ENCODE measurements around the gene COL16A1. TPM values are rescaled to one million over a fixed set of nuclear protein-coding genes. Genes with fewer than 3 reads are reported as not detected.

Gene COL16A1
- total RNA-seq, 4 donors from 2014 or later: 67.2 to 169 (median 149) TPM

DNA sequence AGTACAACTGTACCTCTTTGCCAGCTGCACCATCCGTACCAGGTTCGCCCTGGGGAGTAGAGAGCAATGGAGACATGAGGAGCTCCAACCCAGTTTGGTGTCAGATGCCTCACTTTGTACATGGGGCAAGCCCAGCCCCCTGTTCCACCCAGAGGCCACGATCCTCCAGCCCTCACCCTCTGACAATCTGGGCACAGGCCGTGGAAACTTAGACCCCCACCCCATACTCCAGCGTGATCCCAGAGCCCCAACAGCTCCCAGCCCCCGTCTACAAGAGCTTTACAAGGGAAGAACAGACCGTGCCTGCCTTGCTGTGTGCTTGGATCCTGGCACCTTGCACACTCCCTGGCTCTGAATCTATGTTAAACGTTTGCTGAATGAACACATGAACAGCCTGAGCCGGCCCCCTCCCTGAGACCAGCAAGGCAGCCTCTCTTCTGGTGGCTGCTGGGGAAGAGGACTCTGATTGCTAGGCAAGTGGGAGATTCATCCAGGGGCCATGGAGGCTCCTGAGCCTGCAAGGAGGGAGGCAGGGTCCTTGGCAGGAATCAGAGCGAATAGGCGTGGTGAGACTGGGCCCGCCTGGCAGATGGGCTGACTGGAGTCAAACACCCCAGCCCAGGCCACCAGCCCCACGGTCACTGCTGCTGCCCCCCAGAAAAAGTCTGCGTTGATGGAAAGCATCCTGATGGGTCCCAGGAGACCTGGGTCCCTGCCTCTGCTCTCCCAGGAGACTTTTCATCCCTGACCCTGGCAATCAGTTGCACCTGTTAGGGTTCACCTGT is 46.6 kb downstream of the COL16A1 start:
- 83 to 100% methylated on average over 1 to 2 of the region's 14 CpGs for WGBS, 2 donors (ENCODE audit: low coverage in 1 of 2)
- no peak overlapping the region for H3K4me3 ChIP-seq
- no peak for ATAC-seq
- TF ChIP-seq POLR2AphosphoS5 (IDR thresholded peaks at IDR 0.05) (no peak), EP300 (IDR thresholded peaks at IDR 0.05) (no peak)
- no peak overlapping the region for H3K27ac ChIP-seq
- no peaks in the 10 kb centered on the region for H3K9me3 ChIP-seq
- H3K27me3 ChIP-seq: no peaks in the 10 kb centered on the region
- peaks cover 0 to 96% of the 10 kb centered on the region in 2 donors for H3K36me3 ChIP-seq
- H3K4me1 ChIP-seq: no peaks in the 10 kb centered on the region

DNA sequence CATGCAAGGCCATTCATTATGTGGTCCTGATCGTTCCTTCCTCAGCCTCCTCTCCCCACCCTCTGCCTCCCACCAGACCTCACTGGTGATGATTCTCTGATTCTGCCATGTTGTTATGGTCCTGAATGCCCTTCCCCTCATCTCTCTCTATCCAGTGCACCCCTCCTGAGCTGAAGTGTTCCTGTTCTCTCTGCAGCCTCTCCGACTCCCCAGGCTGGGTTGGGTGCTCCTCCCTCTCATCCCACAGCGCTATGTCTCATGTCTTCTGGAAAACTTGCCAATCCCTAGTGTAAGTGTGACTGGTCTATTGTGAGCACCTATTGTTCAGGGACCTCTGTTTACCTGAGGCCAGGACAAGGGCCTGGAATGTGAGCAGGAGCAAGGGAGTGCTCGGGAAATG is 48.1 kb downstream of the COL16A1 start:
- no peaks in the 10 kb centered on the region for H3K27me3 ChIP-seq
- H3K4me1 ChIP-seq: peaks cover 0 to 12% (median 0%) of the 10 kb centered on the region in 3 donors
- no peaks in the 10 kb centered on the region for H3K9me3 ChIP-seq
- H3K4me3 ChIP-seq: no peak overlapping the region
- TF ChIP-seq EP300 (IDR thresholded peaks at IDR 0.05): no peak
- TF ChIP-seq POLR2A (IDR thresholded peaks at IDR 0.05): no peak
- TF ChIP-seq POLR2AphosphoS5 (IDR thresholded peaks at IDR 0.05): no peak
- TF ChIP-seq, protein P1, sequence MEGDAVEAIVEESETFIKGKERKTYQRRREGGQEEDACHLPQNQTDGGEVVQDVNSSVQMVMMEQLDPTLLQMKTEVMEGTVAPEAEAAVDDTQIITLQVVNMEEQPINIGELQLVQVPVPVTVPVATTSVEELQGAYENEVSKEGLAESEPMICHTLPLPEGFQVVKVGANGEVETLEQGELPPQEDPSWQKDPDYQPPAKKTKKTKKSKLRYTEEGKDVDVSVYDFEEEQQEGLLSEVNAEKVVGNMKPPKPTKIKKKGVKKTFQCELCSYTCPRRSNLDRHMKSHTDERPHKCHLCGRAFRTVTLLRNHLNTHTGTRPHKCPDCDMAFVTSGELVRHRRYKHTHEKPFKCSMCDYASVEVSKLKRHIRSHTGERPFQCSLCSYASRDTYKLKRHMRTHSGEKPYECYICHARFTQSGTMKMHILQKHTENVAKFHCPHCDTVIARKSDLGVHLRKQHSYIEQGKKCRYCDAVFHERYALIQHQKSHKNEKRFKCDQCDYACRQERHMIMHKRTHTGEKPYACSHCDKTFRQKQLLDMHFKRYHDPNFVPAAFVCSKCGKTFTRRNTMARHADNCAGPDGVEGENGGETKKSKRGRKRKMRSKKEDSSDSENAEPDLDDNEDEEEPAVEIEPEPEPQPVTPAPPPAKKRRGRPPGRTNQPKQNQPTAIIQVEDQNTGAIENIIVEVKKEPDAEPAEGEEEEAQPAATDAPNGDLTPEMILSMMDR (IDR thresholded peaks at IDR 0.05): no peak
- H3K36me3 ChIP-seq: peaks cover 0 to 88% of the 10 kb centered on the region in 2 donors
- WGBS, 2 donors (ENCODE audit: low coverage in 1 of 2): 88 to 94% methylated on average over 3 to 4 of the region's 4 CpGs
- no peak for ATAC-seq
- no peak overlapping the region for H3K27ac ChIP-seq

DNA sequence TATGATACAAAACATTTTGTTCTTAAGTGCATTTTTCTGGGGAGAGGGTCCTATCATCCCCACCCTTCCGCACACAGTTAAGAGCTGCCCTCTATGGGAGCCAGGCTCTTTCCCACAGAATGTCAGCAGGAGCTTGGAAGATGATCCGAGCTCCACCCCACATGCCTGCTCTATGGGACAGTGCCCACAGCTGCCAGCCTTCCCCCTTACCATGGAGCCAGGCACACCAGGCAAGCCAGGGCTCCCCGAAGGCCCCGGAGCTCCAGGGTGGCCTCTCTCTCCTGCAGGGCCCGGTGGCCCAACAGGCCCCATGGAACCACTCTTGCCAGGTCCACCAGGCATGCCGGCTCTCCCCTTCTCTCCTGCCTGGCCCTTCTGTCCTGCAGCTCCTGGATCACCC is 48.7 kb downstream of the COL16A1 start:
- Histone ChIP-seq H3K36me3 (peaks cover 0 to 82% of the 10 kb centered on the region in 2 donors), H3K27ac (no peak overlapping the region), H3K4me3 (no peak overlapping the region), H3K4me1 (peaks cover 0 to 17% (median 0%) of the 10 kb centered on the region in 3 donors), H3K9me3 (no peaks in the 10 kb centered on the region), H3K27me3 (no peaks in the 10 kb centered on the region)
- ATAC-seq: no peak
- TF ChIP-seq EP300 (IDR thresholded peaks at IDR 0.05): no peak
- TF ChIP-seq, protein P1 (IDR thresholded peaks at IDR 0.05): no peak
- no peak for TF ChIP-seq POLR2AphosphoS5 (IDR thresholded peaks at IDR 0.05)
- no peak for TF ChIP-seq POLR2A (IDR thresholded peaks at IDR 0.05)
- 80 to 91% methylated on average over 1 to 3 of the region's 6 CpGs for WGBS, 2 donors (ENCODE audit: low coverage in 1 of 2)

DNA sequence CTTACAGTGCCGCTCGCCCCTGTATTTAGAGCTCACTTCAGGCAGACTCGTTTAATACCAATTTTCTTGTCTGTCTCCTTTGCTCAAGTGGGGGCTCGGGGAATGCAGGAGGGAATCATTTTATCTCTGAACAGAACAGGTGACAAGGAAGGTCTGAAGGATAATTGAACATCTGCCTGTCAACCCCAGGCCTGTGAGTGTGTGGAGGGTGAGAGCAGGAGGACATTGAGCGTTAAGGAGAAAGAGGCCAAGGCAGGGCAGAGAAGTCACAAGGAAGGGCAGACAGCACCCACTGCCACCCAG is 49.4 kb downstream of the COL16A1 start:
- peaks cover 0 to 77% of the 10 kb centered on the region in 2 donors for H3K36me3 ChIP-seq
- WGBS, 2 donors (ENCODE audit: low coverage in 1 of 2): 96 to 100% methylated on average over 3 to 4 of the region's 5 CpGs
- no peak for TF ChIP-seq EP300 (IDR thresholded peaks at IDR 0.05)
- H3K4me3 ChIP-seq: no peak overlapping the region
- H3K27ac ChIP-seq: no peak overlapping the region
- no peaks in the 10 kb centered on the region for H3K27me3 ChIP-seq
- peaks cover 0 to 17% (median 0%) of the 10 kb centered on the region in 3 donors for H3K4me1 ChIP-seq
- H3K9me3 ChIP-seq: no peaks in the 10 kb centered on the region
- no peak for ATAC-seq

DNA sequence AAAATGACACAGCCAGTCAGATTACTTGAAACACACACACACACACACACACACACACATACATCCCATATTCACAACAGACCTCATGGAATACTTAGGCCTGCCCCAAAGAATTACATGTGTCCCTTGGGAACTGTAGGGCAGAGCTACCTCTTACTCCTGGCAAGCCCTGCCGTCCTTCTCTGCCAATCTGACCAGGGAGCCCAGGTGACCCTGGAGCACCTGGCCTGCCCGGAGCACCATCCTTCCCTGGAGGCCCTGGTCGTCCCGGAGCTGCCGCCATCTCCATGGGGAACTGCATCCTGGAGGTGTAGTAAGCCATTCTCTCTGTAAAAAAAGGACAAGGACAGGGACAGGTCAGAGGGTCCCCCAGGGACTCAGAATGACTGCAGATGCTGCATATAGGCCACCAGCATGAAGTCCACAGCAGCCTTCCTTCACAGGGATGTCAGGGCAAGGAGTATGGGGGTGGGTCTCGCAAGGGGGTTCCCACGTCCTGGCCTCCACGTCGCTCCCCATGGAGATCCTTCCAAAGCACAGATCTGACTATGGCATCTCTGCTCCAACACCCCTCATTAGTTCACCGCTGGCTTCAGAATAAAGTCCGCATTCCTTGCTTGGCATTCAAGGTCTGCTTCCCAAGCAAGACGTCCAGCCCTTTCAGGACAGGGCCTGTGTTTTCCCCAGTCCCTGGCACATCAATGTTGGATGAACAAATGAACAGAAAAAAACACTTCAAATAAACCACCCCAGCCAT is 49.9 kb downstream of the COL16A1 start:
- 79 to 82% methylated on average over 2 to 7 of the region's 12 CpGs for WGBS, 2 donors (ENCODE audit: low coverage in 1 of 2)
- Histone ChIP-seq H3K4me3 (no peak overlapping the region), H3K9me3 (no peaks in the 10 kb centered on the region), H3K27ac (no peak overlapping the region), H3K4me1 (peaks cover 0 to 17% (median 0%) of the 10 kb centered on the region in 3 donors), H3K36me3 (peaks cover 0 to 72% of the 10 kb centered on the region in 2 donors), H3K27me3 (no peaks in the 10 kb centered on the region)
- TF ChIP-seq POLR2AphosphoS5 (IDR thresholded peaks at IDR 0.05) (no peak), EP300 (IDR thresholded peaks at IDR 0.05) (no peak), POLR2A (IDR thresholded peaks at IDR 0.05) (no peak)
- TF ChIP-seq, protein P1 (IDR thresholded peaks at IDR 0.05): no peak
- no peak for ATAC-seq
